GM13976 (cell line): ENCODE data around the gene ECI1.

Source experiments
- DNase-seq: peaks from one replicate; pipeline ENCODE4 v3.0.0; 2012; ENCODE audit warnings: low spot score
- CTCF ChIP-seq: IDR thresholded peaks from 2 replicates; pipeline ENCODE4 v1.5.1; 2012; ENCODE audit warnings: borderline replicate concordance, mild to moderate bottlenecking; ENCODE audit not compliant: insufficient read depth; ENCODE audit errors: extremely low read depth, missing control alignments, control extremely low read depth
- in situ Hi-C: fragments of 300-500 bp; cut with MboI; formaldehyde crosslinking; loops from one replicate; pipeline ENCODE4 v1.12.0; 2022; ENCODE audit warnings: low sequenced_read_pairs, mixed read lengths, inconsistent platforms; ENCODE audit not compliant: unreplicated experiment

Gene ECI1

GRCh38 chr16:2273931-2274330 lies 22.5 kb upstream of the ECI1 start:
- no peak for TF ChIP-seq CTCF
- in situ Hi-C loops, result no loop called here
- no peak for DNase-seq

GRCh38 chr16:2273484-2273883 lies 22.1 kb upstream of the ECI1 start:
- no peak for DNase-seq
- in situ Hi-C loops, result no loop called here
- no peak for TF ChIP-seq CTCF

GRCh38 chr16:2271848-2272461 lies 20.6 kb upstream of the ECI1 start:
- TF ChIP-seq CTCF, result no peak
- in situ Hi-C loops, result no loop called here

GRCh38 chr16:2270588-2271470 lies 19.4 kb upstream of the ECI1 start:
- in situ Hi-C loops, result no loop called here
- DNase-seq, result no peak
- TF ChIP-seq CTCF, result no peak

More at GRCh38 chr16:2271848-2272461, 20.6 kb upstream of the ECI1 start:
- DNase-seq, result no peak

GRCh38 chr16:2270070-2270462 lies 18.7 kb upstream of the ECI1 start:
- DNase-seq, result no peak
- in situ Hi-C loops, result no loop called here

More at GRCh38 chr16:2270070-2270462, 18.7 kb upstream of the ECI1 start:
- no peak for TF ChIP-seq CTCF
